WTC11 (cell line): ENCODE data around the gene IRF2BPL. TPM values are rescaled to one million over a fixed set of nuclear protein-coding genes. Genes with fewer than 3 reads are reported as not detected.

Source experiments
- ATF1 ChIP-seq: sonication (generic); formaldehyde crosslinking; IDR thresholded peaks from 2 replicates; pipeline ENCODE4 v1.8.1; 2023; ENCODE audit warnings: mild to moderate bottlenecking, moderate library complexity, missing genetic modification reagents
- ETV6 ChIP-seq: sonication (generic); formaldehyde crosslinking; IDR thresholded peaks from 2 replicates; pipeline ENCODE4 v1.8.1; 2022; ENCODE audit warnings: mild to moderate bottlenecking, missing genetic modification reagents
- FOXJ3 ChIP-seq: sonication (generic); formaldehyde crosslinking; IDR thresholded peaks from 2 replicates; pipeline ENCODE4 v1.9.0; 2021; ENCODE audit warnings: missing genetic modification reagents, mild to moderate bottlenecking, borderline replicate concordance
- FOXK1 ChIP-seq: sonication (generic); formaldehyde crosslinking; IDR thresholded peaks from 2 replicates; pipeline ENCODE4 v1.8.0; 2022; ENCODE audit warnings: mild to moderate bottlenecking, moderate library complexity, missing genetic modification reagents
- GABPB1 ChIP-seq: sonication (generic); formaldehyde crosslinking; IDR thresholded peaks from 2 replicates; pipeline ENCODE4 v1.8.1; 2023; ENCODE audit warnings: mild to moderate bottlenecking, missing genetic modification reagents
- GTF2I ChIP-seq: fragments of 250-450 bp; sonication (Bioruptor Pico); conservative IDR thresholded peaks from 2 replicates; pipeline ENCODE4 v1.4.0; 2021; ENCODE audit warnings: mild to moderate bottlenecking
- NR1H2 ChIP-seq: sonication (generic); formaldehyde crosslinking; IDR thresholded peaks from 2 replicates; pipeline ENCODE4 v1.9.0; 2021; ENCODE audit warnings: mild to moderate bottlenecking, moderate library complexity, missing genetic modification reagents
- PRRX2 ChIP-seq: fragments of 250-450 bp; sonication (Bioruptor Pico); IDR thresholded peaks from 2 replicates; pipeline ENCODE4 v1.8.0; 2021; ENCODE audit warnings: mild to moderate bottlenecking
- RORB ChIP-seq: fragments of 250-450 bp; sonication (Bioruptor Pico); IDR thresholded peaks from 2 replicates; pipeline ENCODE4 v1.9.0; 2021; ENCODE audit warnings: mild to moderate bottlenecking
- SP1 ChIP-seq: sonication (generic); formaldehyde crosslinking; conservative IDR thresholded peaks from 2 replicates; pipeline ENCODE4 v1.8.1; 2022; ENCODE audit warnings: missing genetic modification reagents
- ZNF121 ChIP-seq: sonication (generic); formaldehyde crosslinking; IDR thresholded peaks from 2 replicates; pipeline ENCODE4 v1.8.0; 2023; ENCODE audit warnings: missing genetic modification reagents
- ZNF232 ChIP-seq: sonication (generic); formaldehyde crosslinking; IDR thresholded peaks from 2 replicates; pipeline ENCODE4 v1.8.0; 2022; ENCODE audit warnings: mild to moderate bottlenecking, missing genetic modification reagents
- ZNF263 ChIP-seq: sonication (generic); formaldehyde crosslinking; IDR thresholded peaks from 2 replicates; pipeline ENCODE4 v1.8.1; 2022; ENCODE audit warnings: low read depth, mild to moderate bottlenecking, moderate library complexity, missing genetic modification reagents
- ZNF317 ChIP-seq: sonication (generic); formaldehyde crosslinking; IDR thresholded peaks from 2 replicates; pipeline ENCODE4 v1.8.1; 2023; ENCODE audit warnings: low read depth, mild to moderate bottlenecking, moderate library complexity, missing genetic modification reagents, borderline replicate concordance
- ZNF416 ChIP-seq: fragments of 250-450 bp; sonication (Bioruptor Pico); IDR thresholded peaks from 2 replicates; pipeline ENCODE4 v1.9.0; 2021; ENCODE audit warnings: mild to moderate bottlenecking, inconsistent platforms
- total RNA-seq: library from RNA; stranded (reverse); gene quantifications from 3 replicates; pipeline ENCODE4 v1.2.3, GENCODE V29; 2021
- TF ChIP-seq, protein P1 (sequence below): sonication (generic); formaldehyde crosslinking; IDR thresholded peaks from 2 replicates; pipeline ENCODE4 v1.8.0; 2022; ENCODE audit warnings: mild to moderate bottlenecking, missing genetic modification reagents
- TF ChIP-seq, protein P2 (sequence below): fragments of 250-450 bp; sonication (Bioruptor Pico); IDR thresholded peaks from 2 replicates; pipeline ENCODE4 v1.8.0; 2021; ENCODE audit warnings: mild to moderate bottlenecking
- TF ChIP-seq, protein P3 (sequence below): sonication (generic); formaldehyde crosslinking; IDR thresholded peaks from 2 replicates; pipeline ENCODE4 v1.8.1; 2023; ENCODE audit warnings: mild to moderate bottlenecking, missing genetic modification reagents
- TF ChIP-seq, protein P4 (sequence below): fragments of 250-450 bp; sonication (Bioruptor Pico); IDR thresholded peaks from 2 replicates; pipeline ENCODE4 v1.9.0; 2021; ENCODE audit warnings: moderate library complexity, mild to moderate bottlenecking, inconsistent platforms, borderline replicate concordance
- TF ChIP-seq, protein P5 (sequence below): fragments of 250-450 bp; sonication (Bioruptor Pico); IDR thresholded peaks from 2 replicates; pipeline ENCODE4 v1.9.0; 2021; ENCODE audit warnings: mild to moderate bottlenecking, borderline replicate concordance
- TF ChIP-seq, protein P6 (sequence below): sonication (generic); formaldehyde crosslinking; IDR thresholded peaks from 2 replicates; pipeline ENCODE4 v1.8.1; 2023; ENCODE audit warnings: mild to moderate bottlenecking, missing genetic modification reagents, moderate library complexity
- TF ChIP-seq, protein P7 (sequence below): sonication (generic); formaldehyde crosslinking; IDR thresholded peaks from 2 replicates; pipeline ENCODE4 v1.8.0; 2022; ENCODE audit warnings: mild to moderate bottlenecking, missing genetic modification reagents
- TF ChIP-seq, protein P8 (sequence below): fragments of 200-600 bp; IDR thresholded peaks from 2 replicates; pipeline ENCODE4 v1.8.0; 2022; ENCODE audit warnings: antibody characterized with exemption

The IRF2BPL gene
- total RNA-seq, 1 experiment from 2014 or later = 126 TPM

DNA sequence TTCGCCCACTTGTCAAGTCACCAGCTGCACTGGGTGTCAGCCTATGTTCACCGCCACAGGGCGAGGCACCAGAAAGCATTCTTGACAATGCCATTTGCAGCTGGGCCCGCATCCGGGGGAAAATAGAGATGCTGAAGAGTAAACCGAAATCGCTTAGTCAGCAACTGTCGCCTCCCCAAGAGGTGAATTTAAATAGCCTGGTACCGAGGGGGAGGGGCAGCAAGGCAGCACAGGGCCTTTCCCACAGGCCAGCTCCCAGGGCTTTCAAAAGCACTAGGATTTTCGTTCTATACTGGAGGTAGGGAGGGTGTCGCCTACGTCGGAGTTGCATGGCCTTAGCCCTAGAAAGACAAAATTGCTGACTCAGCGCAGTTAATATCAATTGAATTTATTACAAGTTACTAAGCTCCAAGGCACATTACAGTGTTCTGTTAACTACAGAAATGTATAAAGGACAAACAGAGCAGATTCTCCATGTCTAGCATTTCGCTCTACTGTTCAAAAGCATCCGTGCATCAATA, 4.3 kb downstream of the IRF2BPL start (continued):
- TF ChIP-seq ZNF121 (CRISPR knock-in tag) (no peak), FOXJ3 (no peak), GABPB1 (CRISPR knock-in tag) (no peak), PRRX2 (no peak), ETV6 (CRISPR knock-in tag) (peak; percentile 74; the same call in 1 of the 2 replicates), FOXK1 (CRISPR knock-in tag) (peak; percentile 76), NR1H2 (CRISPR knock-in tag) (no peak), ATF1 (CRISPR knock-in tag) (no peak), ZNF317 (no peak), ZNF416 (CRISPR knock-in tag) (no peak), ZNF232 (no peak), GTF2I (no peak), SP1 (CRISPR knock-in tag) (no peak), ZNF263 (CRISPR knock-in tag) (no peak), RORB (CRISPR knock-in tag) (no peak)
- TF ChIP-seq, protein P1, sequence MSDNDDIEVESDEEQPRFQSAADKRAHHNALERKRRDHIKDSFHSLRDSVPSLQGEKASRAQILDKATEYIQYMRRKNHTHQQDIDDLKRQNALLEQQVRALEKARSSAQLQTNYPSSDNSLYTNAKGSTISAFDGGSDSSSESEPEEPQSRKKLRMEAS (CRISPR knock-in tag) = peak; percentile 54; the same call in 1 of the 2 replicates
- TF ChIP-seq, protein P2, sequence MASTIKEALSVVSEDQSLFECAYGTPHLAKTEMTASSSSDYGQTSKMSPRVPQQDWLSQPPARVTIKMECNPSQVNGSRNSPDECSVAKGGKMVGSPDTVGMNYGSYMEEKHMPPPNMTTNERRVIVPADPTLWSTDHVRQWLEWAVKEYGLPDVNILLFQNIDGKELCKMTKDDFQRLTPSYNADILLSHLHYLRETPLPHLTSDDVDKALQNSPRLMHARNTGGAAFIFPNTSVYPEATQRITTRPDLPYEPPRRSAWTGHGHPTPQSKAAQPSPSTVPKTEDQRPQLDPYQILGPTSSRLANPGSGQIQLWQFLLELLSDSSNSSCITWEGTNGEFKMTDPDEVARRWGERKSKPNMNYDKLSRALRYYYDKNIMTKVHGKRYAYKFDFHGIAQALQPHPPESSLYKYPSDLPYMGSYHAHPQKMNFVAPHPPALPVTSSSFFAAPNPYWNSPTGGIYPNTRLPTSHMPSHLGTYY (CRISPR knock-in tag) = no peak
- TF ChIP-seq, protein P3, sequence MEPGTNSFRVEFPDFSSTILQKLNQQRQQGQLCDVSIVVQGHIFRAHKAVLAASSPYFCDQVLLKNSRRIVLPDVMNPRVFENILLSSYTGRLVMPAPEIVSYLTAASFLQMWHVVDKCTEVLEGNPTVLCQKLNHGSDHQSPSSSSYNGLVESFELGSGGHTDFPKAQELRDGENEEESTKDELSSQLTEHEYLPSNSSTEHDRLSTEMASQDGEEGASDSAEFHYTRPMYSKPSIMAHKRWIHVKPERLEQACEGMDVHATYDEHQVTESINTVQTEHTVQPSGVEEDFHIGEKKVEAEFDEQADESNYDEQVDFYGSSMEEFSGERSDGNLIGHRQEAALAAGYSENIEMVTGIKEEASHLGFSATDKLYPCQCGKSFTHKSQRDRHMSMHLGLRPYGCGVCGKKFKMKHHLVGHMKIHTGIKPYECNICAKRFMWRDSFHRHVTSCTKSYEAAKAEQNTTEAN = no peak
- TF ChIP-seq, protein P4, sequence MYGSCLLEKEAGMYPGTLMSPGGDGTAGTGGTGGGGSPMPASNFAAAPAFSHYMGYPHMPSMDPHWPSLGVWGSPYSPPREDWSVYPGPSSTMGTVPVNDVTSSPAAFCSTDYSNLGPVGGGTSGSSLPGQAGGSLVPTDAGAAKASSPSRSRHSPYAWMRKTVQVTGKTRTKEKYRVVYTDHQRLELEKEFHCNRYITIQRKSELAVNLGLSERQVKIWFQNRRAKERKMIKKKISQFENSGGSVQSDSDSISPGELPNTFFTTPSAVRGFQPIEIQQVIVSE (CRISPR knock-in tag) = no peak
- TF ChIP-seq, protein P5, sequence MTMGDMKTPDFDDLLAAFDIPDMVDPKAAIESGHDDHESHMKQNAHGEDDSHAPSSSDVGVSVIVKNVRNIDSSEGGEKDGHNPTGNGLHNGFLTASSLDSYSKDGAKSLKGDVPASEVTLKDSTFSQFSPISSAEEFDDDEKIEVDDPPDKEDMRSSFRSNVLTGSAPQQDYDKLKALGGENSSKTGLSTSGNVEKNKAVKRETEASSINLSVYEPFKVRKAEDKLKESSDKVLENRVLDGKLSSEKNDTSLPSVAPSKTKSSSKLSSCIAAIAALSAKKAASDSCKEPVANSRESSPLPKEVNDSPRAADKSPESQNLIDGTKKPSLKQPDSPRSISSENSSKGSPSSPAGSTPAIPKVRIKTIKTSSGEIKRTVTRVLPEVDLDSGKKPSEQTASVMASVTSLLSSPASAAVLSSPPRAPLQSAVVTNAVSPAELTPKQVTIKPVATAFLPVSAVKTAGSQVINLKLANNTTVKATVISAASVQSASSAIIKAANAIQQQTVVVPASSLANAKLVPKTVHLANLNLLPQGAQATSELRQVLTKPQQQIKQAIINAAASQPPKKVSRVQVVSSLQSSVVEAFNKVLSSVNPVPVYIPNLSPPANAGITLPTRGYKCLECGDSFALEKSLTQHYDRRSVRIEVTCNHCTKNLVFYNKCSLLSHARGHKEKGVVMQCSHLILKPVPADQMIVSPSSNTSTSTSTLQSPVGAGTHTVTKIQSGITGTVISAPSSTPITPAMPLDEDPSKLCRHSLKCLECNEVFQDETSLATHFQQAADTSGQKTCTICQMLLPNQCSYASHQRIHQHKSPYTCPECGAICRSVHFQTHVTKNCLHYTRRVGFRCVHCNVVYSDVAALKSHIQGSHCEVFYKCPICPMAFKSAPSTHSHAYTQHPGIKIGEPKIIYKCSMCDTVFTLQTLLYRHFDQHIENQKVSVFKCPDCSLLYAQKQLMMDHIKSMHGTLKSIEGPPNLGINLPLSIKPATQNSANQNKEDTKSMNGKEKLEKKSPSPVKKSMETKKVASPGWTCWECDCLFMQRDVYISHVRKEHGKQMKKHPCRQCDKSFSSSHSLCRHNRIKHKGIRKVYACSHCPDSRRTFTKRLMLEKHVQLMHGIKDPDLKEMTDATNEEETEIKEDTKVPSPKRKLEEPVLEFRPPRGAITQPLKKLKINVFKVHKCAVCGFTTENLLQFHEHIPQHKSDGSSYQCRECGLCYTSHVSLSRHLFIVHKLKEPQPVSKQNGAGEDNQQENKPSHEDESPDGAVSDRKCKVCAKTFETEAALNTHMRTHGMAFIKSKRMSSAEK = no peak
- TF ChIP-seq, protein P6, sequence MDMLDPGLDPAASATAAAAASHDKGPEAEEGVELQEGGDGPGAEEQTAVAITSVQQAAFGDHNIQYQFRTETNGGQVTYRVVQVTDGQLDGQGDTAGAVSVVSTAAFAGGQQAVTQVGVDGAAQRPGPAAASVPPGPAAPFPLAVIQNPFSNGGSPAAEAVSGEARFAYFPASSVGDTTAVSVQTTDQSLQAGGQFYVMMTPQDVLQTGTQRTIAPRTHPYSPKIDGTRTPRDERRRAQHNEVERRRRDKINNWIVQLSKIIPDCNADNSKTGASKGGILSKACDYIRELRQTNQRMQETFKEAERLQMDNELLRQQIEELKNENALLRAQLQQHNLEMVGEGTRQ (CRISPR knock-in tag) = no peak
- TF ChIP-seq, protein P7, sequence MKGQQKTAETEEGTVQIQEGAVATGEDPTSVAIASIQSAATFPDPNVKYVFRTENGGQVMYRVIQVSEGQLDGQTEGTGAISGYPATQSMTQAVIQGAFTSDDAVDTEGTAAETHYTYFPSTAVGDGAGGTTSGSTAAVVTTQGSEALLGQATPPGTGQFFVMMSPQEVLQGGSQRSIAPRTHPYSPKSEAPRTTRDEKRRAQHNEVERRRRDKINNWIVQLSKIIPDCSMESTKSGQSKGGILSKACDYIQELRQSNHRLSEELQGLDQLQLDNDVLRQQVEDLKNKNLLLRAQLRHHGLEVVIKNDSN (CRISPR knock-in tag) = no peak; the same call in 1 of the 2 replicates
- TF ChIP-seq, protein P8, sequence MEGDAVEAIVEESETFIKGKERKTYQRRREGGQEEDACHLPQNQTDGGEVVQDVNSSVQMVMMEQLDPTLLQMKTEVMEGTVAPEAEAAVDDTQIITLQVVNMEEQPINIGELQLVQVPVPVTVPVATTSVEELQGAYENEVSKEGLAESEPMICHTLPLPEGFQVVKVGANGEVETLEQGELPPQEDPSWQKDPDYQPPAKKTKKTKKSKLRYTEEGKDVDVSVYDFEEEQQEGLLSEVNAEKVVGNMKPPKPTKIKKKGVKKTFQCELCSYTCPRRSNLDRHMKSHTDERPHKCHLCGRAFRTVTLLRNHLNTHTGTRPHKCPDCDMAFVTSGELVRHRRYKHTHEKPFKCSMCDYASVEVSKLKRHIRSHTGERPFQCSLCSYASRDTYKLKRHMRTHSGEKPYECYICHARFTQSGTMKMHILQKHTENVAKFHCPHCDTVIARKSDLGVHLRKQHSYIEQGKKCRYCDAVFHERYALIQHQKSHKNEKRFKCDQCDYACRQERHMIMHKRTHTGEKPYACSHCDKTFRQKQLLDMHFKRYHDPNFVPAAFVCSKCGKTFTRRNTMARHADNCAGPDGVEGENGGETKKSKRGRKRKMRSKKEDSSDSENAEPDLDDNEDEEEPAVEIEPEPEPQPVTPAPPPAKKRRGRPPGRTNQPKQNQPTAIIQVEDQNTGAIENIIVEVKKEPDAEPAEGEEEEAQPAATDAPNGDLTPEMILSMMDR = no peak
